Testis (tissue), 2 donors: ENCODE data around the gene MALL.
"Not testable (repeated sequence)": the region's sequence is repeated elsewhere in the genome, so short reads cannot be mapped to it uniquely, and the experiment has no call there.

Experiments used
- POLR2A ChIP-seq: fragments of 450-650 bp; IDR thresholded peaks from one replicate; pipeline ENCODE4 v1.6.1; 2017; ENCODE audit warnings: antibody characterized with exemption, mild to moderate bottlenecking, moderate library complexity
- TF ChIP-seq, protein P1 (sequence below), 3 experiments: fragments of 450-650 bp in 2 of 3; fragments of 200-600 bp in 1 of 3; sonication (generic) in 1 of 3; IDR thresholded peaks; one replicate each; pipeline ENCODE4 v1.5.1; 2016 to 2019; ENCODE audit warnings: antibody characterized with exemption in 3 of 3, mild to moderate bottlenecking in 2 of 3, moderate library complexity in 1 of 3

DNA sequence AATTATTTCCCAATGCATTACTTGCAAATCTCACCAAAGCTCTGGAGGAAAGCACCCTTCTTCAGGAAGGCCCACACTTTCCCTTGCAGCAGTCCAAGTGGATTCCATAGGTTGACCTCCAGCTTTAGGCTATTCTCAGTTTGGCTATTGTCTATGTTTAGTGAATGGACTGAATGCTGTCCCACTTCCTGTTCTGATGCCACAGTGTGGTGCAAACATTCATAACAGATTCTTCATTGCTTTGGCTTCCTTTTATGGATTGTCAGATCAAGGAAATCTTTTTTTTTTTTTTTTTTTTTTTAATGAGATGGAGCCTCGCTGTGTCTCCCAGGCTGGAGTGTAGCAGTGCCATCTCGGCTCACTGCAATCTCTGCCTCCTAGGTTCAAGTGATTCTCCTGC is 55.1 kb downstream of the MALL start:
- TF ChIP-seq, protein P1, sequence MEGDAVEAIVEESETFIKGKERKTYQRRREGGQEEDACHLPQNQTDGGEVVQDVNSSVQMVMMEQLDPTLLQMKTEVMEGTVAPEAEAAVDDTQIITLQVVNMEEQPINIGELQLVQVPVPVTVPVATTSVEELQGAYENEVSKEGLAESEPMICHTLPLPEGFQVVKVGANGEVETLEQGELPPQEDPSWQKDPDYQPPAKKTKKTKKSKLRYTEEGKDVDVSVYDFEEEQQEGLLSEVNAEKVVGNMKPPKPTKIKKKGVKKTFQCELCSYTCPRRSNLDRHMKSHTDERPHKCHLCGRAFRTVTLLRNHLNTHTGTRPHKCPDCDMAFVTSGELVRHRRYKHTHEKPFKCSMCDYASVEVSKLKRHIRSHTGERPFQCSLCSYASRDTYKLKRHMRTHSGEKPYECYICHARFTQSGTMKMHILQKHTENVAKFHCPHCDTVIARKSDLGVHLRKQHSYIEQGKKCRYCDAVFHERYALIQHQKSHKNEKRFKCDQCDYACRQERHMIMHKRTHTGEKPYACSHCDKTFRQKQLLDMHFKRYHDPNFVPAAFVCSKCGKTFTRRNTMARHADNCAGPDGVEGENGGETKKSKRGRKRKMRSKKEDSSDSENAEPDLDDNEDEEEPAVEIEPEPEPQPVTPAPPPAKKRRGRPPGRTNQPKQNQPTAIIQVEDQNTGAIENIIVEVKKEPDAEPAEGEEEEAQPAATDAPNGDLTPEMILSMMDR (IDR thresholded peaks at IDR 0.05), result not testable (repeated sequence)
- TF ChIP-seq POLR2A, result not testable (repeated sequence)
